NCI-H2227 (cell line): ENCODE data around the gene PF4V1.

Experiments used
- DNase-seq: peaks from one replicate; lab custom pipeline; 2025; ENCODE audit not compliant: unreplicated experiment; lab: John Stamatoyannopoulos, UW

The PF4V1 gene

GRCh38 chr4:73853246-73853704 is at the start of gene PF4V1:
Gene PF4V1 (plus strand): TSS chr4:73853296. CDS start chr4:73853363, 67 bp downstream.
- no peak for DNase-seq

- DNase-seq: no peak
Measured at GRCh38 chr4:73810191-73810590, 42.9 kb upstream of the PF4V1 start.

- DNase-seq: no peak
Measured at GRCh38 chr4:73811841-73812240, 41.3 kb upstream of the PF4V1 start.

GRCh38 chr4:73814679-73815078 is 38.4 kb upstream of the PF4V1 start:
- DNase-seq: no peak

- DNase-seq: no peak
Measured at GRCh38 chr4:73815145-73815544, 38.0 kb upstream of the PF4V1 start.

- no peak for DNase-seq
Measured at GRCh38 chr4:73816814-73817213, 36.3 kb upstream of the PF4V1 start.

- DNase-seq: no peak
Measured at GRCh38 chr4:73817341-73817740, 35.8 kb upstream of the PF4V1 start.

GRCh38 chr4:73821325-73821724 is 31.8 kb upstream of the PF4V1 start:
- no peak for DNase-seq

GRCh38 chr4:73822389-73822788 is 30.7 kb upstream of the PF4V1 start:
- no peak for DNase-seq

GRCh38 chr4:73822812-73823504 is 30.1 kb upstream of the PF4V1 start:
- DNase-seq: no peak

GRCh38 chr4:73823760-73824159 is 29.3 kb upstream of the PF4V1 start:
- no peak for DNase-seq

- no peak for DNase-seq
Measured at GRCh38 chr4:73828956-73829355, 24.1 kb upstream of the PF4V1 start.

- DNase-seq: no peak
Measured at GRCh38 chr4:73831569-73831968, 21.5 kb upstream of the PF4V1 start.

GRCh38 chr4:73832651-73833237 is 20.4 kb upstream of the PF4V1 start:
- DNase-seq: no peak

- no peak for DNase-seq
Measured at GRCh38 chr4:73836373-73837279, 16.5 kb upstream of the PF4V1 start, which contains the start of gene CXCL6. Gene CXCL6 (plus strand): TSS chr4:73836678. CDS start chr4:73836751, 73 bp downstream.

- no peak for DNase-seq
Measured at GRCh38 chr4:73839071-73839470, 14.0 kb upstream of the PF4V1 start.

- no peak for DNase-seq
Measured at GRCh38 chr4:73839715-73840114, 13.4 kb upstream of the PF4V1 start.

GRCh38 chr4:73841243-73841925 is 11.7 kb upstream of the PF4V1 start:
- no peak for DNase-seq

GRCh38 chr4:73842696-73843095 is 10.4 kb upstream of the PF4V1 start:
- DNase-seq: no peak

- no peak for DNase-seq
Measured at GRCh38 chr4:73843369-73843768, 9.7 kb upstream of the PF4V1 start.

- no peak for DNase-seq
Measured at GRCh38 chr4:73844345-73844744, 8.8 kb upstream of the PF4V1 start.
